Measurements from ENCODE around the gene PGM5. TPM values are rescaled to one million over a fixed set of nuclear protein-coding genes. Genes with fewer than 3 reads are reported as not detected.

Gene PGM5
- total and polyA plus RNA-seq, 2 of the 8 experiments (the other 6 are each of a cell fraction or from before 2014, with no cell fraction given): not detected

- Histone ChIP-seq H2AFZ (ENCODE audit: low read length) (no peak overlapping the region), H4K8ac (ENCODE audit: extremely low read depth, insufficient read depth, low read length) (no peak overlapping the region), H2BK120ac (replicated peaks; ENCODE audit: low read depth, low read length) (no peak overlapping the region), H2BK20ac (ENCODE audit: low read length) (no peak overlapping the region), H3K23me2 (ENCODE audit: low read depth, low read length) (no peaks in the 10 kb centered on the region), H3K27me3 (replicated peaks in 1 of 4; ENCODE audit: control insufficient read depth in 3 of 4, extremely low read depth in 1 of 4, insufficient read depth in 3 of 4, low read length in 3 of 4) (peaks cover 0 to 3% (median 0%) of the 10 kb centered on the region in 4 experiments; a peak in 2 of 7 replicates), H3K23ac (ENCODE audit: insufficient read length) (no peak overlapping the region), H3K9me3 (ENCODE audit: insufficient read depth in 2 of 2, low read depth in 1 of 2, low read length in 1 of 2) (no peaks in the 10 kb centered on the region), H3K9ac (replicated peaks in 1 of 4; ENCODE audit: extremely low read depth in 1 of 4, low read depth in 3 of 4, low read length in 3 of 4) (no peak overlapping the region), H3K79me1 (ENCODE audit: low read depth, low read length) (no peaks in the 10 kb centered on the region), H3K4me2 (ENCODE audit: insufficient read depth in 1 of 2, low read depth in 2 of 2, low read length in 2 of 2) (no peak overlapping the region), H2BK5ac (ENCODE audit: low read depth, low read length) (no peak overlapping the region), H3K4me1 (replicated peaks in 1 of 4; ENCODE audit: control insufficient read depth in 3 of 4, insufficient read depth in 4 of 4, low read length in 3 of 4) (no peaks in the 10 kb centered on the region), H2BK15ac (ENCODE audit: low read length) (no peak overlapping the region), H4K20me1 (replicated peaks in 1 of 2; ENCODE audit: control insufficient read depth in 1 of 2, insufficient read depth in 2 of 2, low read length in 2 of 2) (peaks cover 0 to 1% of the 10 kb centered on the region in 2 experiments), H3K14ac (ENCODE audit: insufficient read length) (no peak overlapping the region), H3K56ac (replicated peaks; ENCODE audit: insufficient read length, low read depth, low read length) (no peak overlapping the region), H3K79me2 (ENCODE audit: control insufficient read depth in 1 of 2, insufficient read depth in 2 of 2, low read length in 2 of 2) (no peaks in the 10 kb centered on the region), H3K4me3 (ENCODE audit: extremely low read depth in 1 of 4, insufficient read depth in 2 of 4, low read depth in 3 of 4, low read length in 4 of 4) (no peak overlapping the region), H3K36me3 (ENCODE audit: control insufficient read depth in 2 of 4, insufficient read depth in 4 of 4, low read length in 3 of 4) (no peaks in the 10 kb centered on the region), H3K18ac (ENCODE audit: extremely low read depth, low read length) (no peak overlapping the region), H4K91ac (replicated peaks; ENCODE audit: insufficient read length, low read length) (no peak overlapping the region), H3K27ac (ENCODE audit: low read depth, low read length) (no peak overlapping the region), H4K5ac (ENCODE audit: insufficient read length, low read depth, low read length) (no peak overlapping the region), H2AK5ac (ENCODE audit: low read depth, low read length) (no peak overlapping the region), H3K4ac (replicated peaks; ENCODE audit: insufficient read length, low read depth, low read length) (no peak overlapping the region), H2BK12ac (ENCODE audit: low read depth, low read length) (no peak overlapping the region)
- ChIA-PET CTCF (ENCODE audit: partially characterized antibody) (no interaction called here), POLR2A (ENCODE audit: partially characterized antibody) (no interaction called here)
- TF ChIP-seq EP300 (IDR thresholded peaks at IDR 0.05; ENCODE audit: borderline replicate concordance in 1 of 2, low read depth in 2 of 2, low read length in 2 of 2) (no peak), TAF1 (IDR thresholded peaks at IDR 0.05; ENCODE audit: low read depth, low read length) (no peak), TEAD4 (IDR thresholded peaks at IDR 0.05; ENCODE audit: low read depth, low read length) (no peak), BCL11A (IDR thresholded peaks at IDR 0.05; ENCODE audit: low read depth in 2 of 2, low read length in 2 of 2) (no peak), CTBP2 (IDR thresholded peaks at IDR 0.05; ENCODE audit: borderline replicate concordance, insufficient read depth, insufficient read length, low read length) (no peak), ZNF274 (IDR thresholded peaks at IDR 0.05; ENCODE audit: borderline replicate concordance, extremely low read depth, low read length) (no peak), JUND (IDR thresholded peaks at IDR 0.05; ENCODE audit: low read length) (no peak), CHD1 (IDR thresholded peaks at IDR 0.05; ENCODE audit: low read depth, low read length) (no peak), RAD21 (IDR thresholded peaks at IDR 0.05 in 1 of 2, conservative IDR thresholded peaks at IDR 0.05 in 1 of 2; ENCODE audit: low read depth in 2 of 2, low read length in 2 of 2) (no peak), PHF8 (conservative IDR thresholded peaks at IDR 0.05; ENCODE audit: low read depth, low read length) (no peak), TCF12 (IDR thresholded peaks at IDR 0.05; ENCODE audit: low read depth, low read length) (no peak), KDM4A (IDR thresholded peaks at IDR 0.05; ENCODE audit: low read depth, low read length, severe bottlenecking) (no peak)
- DNase-seq (ENCODE audit: low read depth in 1 of 2, low spot score in 2 of 2) (no peak), FAIRE-seq (no peak)
- 90% methylated on average over 3 of the region's 3 CpGs; no CpG with 5 or more reads in 1 of the 2 experiments for WGBS, 2 experiments (ENCODE audit: extremely low coverage in 1 of 2, insufficient coverage in 1 of 2, insufficient read length in 1 of 2, insufficient replicate concordance in 2 of 2, low coverage in 1 of 2, low lambda C conversion rate in 2 of 2, missing lambda C conversion rate in 1 of 2)
Measured at GRCh38 chr9:68480807-68481206, 124.4 kb downstream of the PGM5 start.
